SK-N-SH (cell line): Measurements from ENCODE around the gene EIF3B. TPM values are rescaled to one million over a fixed set of nuclear protein-coding genes. Genes with fewer than 3 reads are reported as not detected.

Experiments
- CTCF ChIA-PET: fragments of 300-600, 350-600 bp; formaldehyde crosslinking; extraction: SDS; loops from one replicate; lab custom pipeline; 2021; lab: Yijun Ruan, JAX
- POLR2A ChIA-PET: fragments of 350-600 bp; sonication (Branson Sonifier 250); formaldehyde crosslinking; extraction: SDS; loops from one replicate; lab custom pipeline; 2020; ENCODE audit warnings: antibody characterized with exemption, inconsistent platforms; lab: Yijun Ruan, JAX
- DNase-seq: peaks from one replicate; pipeline ENCODE4 v3.0.0; 2012
- H2AFZ ChIP-seq: fragments of 200-600 bp; sonication (generic); 2 replicates; pipeline ENCODE4 v1.8.1; 2016; ENCODE audit warnings: antibody characterized with exemption, mild to moderate bottlenecking, low read depth
- H3F3A ChIP-seq: fragments of 200-600 bp; sonication (generic); replicated peaks from 2 replicates; pipeline ENCODE3; 2016; ENCODE audit warnings: antibody characterized with exemption, mild to moderate bottlenecking; ENCODE audit not compliant: insufficient read depth
- H3K27ac ChIP-seq, 2 experiments: fragments of 200-500 bp in 1 of 2; fragments of 200-600 bp in 1 of 2; sonication (Bioruptor generic) in 1 of 2; sonication (generic), shearing (Covaris generic) in 1 of 2; 2 replicates each; pipeline versions ENCODE4 v1.5.1 to v1.6.1; 2014 to 2016; ENCODE audit warnings: low read depth in 2 of 2, inconsistent platforms in 1 of 2, low read length in 1 of 2, mild to moderate bottlenecking in 1 of 2, mixed read lengths in 1 of 2
- H3K27me3 ChIP-seq: fragments of 200-600 bp; sonication (generic), shearing (Covaris generic); 2 replicates; pipeline ENCODE4 v1.6.1; 2016; ENCODE audit warnings: mixed run types; ENCODE audit not compliant: insufficient read depth
- H3K36me3 ChIP-seq, 2 experiments: fragments of 200-500 bp in 1 of 2; fragments of 200-600 bp in 1 of 2; sonication (Bioruptor generic) in 1 of 2; sonication (generic) in 1 of 2; replicated peaks in 1 of 2; 2 replicates each; pipeline versions ENCODE3 to v1.5.1; 2014 to 2016; ENCODE audit warnings: low read length in 1 of 2, mild to moderate bottlenecking in 1 of 2; ENCODE audit not compliant: insufficient read depth in 2 of 2, control insufficient read depth in 1 of 2
- H3K4me1 ChIP-seq, 2 experiments: fragments of 200-500 bp in 1 of 2; fragments of 200-600 bp in 1 of 2; sonication (Bioruptor generic) in 1 of 2; sonication (generic), shearing (Covaris generic) in 1 of 2; 2 replicates each; pipeline versions ENCODE4 v1.5.1 to v1.6.1; 2014 to 2016; ENCODE audit warnings: low read depth in 1 of 2, low read length in 1 of 2, mixed run types in 1 of 2; ENCODE audit not compliant: insufficient read depth in 2 of 2, control insufficient read depth in 1 of 2
- H3K4me2 ChIP-seq: fragments of 200-600 bp; sonication (generic), shearing (Covaris generic); 2 replicates; pipeline ENCODE4 v1.6.1; 2017; ENCODE audit warnings: mixed run types
- H3K4me3 ChIP-seq, 2 experiments: fragments of 200-500 bp in 1 of 2; fragments of 200-600 bp in 1 of 2; sonication (Bioruptor generic) in 1 of 2; sonication (generic), shearing (Covaris generic) in 1 of 2; 2 replicates each; pipeline versions ENCODE4 v1.5.1 to v1.8.1; 2014 to 2016; ENCODE audit warnings: low read depth in 2 of 2, inconsistent platforms in 1 of 2, low read length in 1 of 2, mild to moderate bottlenecking in 1 of 2, mixed read lengths in 1 of 2, moderate library complexity in 1 of 2
- H3K79me2 ChIP-seq: fragments of 200-600 bp; sonication (generic); 2 replicates; pipeline ENCODE4 v1.8.1; 2017; ENCODE audit warnings: mild to moderate bottlenecking; ENCODE audit not compliant: insufficient read depth
- H3K9ac ChIP-seq: fragments of 200-600 bp; sonication (generic); 2 replicates; pipeline ENCODE4 v1.6.1; 2017; ENCODE audit warnings: mixed run types
- H3K9me2 ChIP-seq: fragments of 200-600 bp; sonication (generic); 2 replicates; pipeline ENCODE4 v1.6.1; 2017; ENCODE audit warnings: mixed run types
- H3K9me3 ChIP-seq: fragments of 200-600 bp; sonication (generic); 2 replicates; pipeline ENCODE4 v1.6.1; 2017; ENCODE audit warnings: mixed run types, mild to moderate bottlenecking, moderate library complexity
- H4K20me1 ChIP-seq: fragments of 200-600 bp; sonication (generic); 2 replicates; pipeline ENCODE4 v1.6.1; 2017; ENCODE audit warnings: mild to moderate bottlenecking, mixed run types; ENCODE audit not compliant: insufficient read depth
- CHD2 ChIP-seq: fragments of 150-350 bp; IDR thresholded peaks from 2 replicates; pipeline ENCODE4 v1.6.1; 2018; ENCODE audit warnings: low read length; ENCODE audit not compliant: partially characterized antibody
- ELF1 ChIP-seq: IDR thresholded peaks from 2 replicates; pipeline ENCODE4 v1.4.0; 2012
- IRF3 ChIP-seq: fragments of 150-350 bp; IDR thresholded peaks from 2 replicates; pipeline ENCODE4 v1.6.1; 2016; ENCODE audit warnings: mild to moderate bottlenecking, low read depth, low read length
- JUND ChIP-seq: IDR thresholded peaks from 2 replicates; pipeline ENCODE4 v1.4.0; 2012
- MAX ChIP-seq: IDR thresholded peaks from 2 replicates; pipeline ENCODE4 v1.4.0; 2012; ENCODE audit warnings: low read depth
- MXI1 ChIP-seq: IDR thresholded peaks from 2 replicates; pipeline ENCODE4 v1.6.1; 2012; ENCODE audit warnings: mild to moderate bottlenecking, low read depth, low read length, improper control_type of control experiment
- NRF1 ChIP-seq: IDR thresholded peaks from 2 replicates; pipeline ENCODE4 v1.6.1; 2012; ENCODE audit warnings: low read depth, mild to moderate bottlenecking, low read length
- POLR2AphosphoS5 ChIP-seq: IDR thresholded peaks from 2 replicates; pipeline ENCODE4 v1.6.1; 2012; ENCODE audit warnings: low read depth, low read length
- RCOR1 ChIP-seq: fragments of 150-350 bp; IDR thresholded peaks from 2 replicates; pipeline ENCODE4 v1.6.1; 2017; ENCODE audit warnings: antibody characterized with exemption, low read length
- RXRA ChIP-seq: IDR thresholded peaks from 2 replicates; pipeline ENCODE4 v1.4.0; 2012; ENCODE audit warnings: low read depth, mild to moderate bottlenecking, borderline replicate concordance
- SIN3A ChIP-seq: IDR thresholded peaks from 2 replicates; pipeline ENCODE4 v1.6.1; 2012; ENCODE audit warnings: low read depth, mild to moderate bottlenecking, low read length, moderate library complexity, borderline replicate concordance
- TAF1 ChIP-seq: IDR thresholded peaks from 2 replicates; pipeline ENCODE4 v1.6.1; 2012; ENCODE audit warnings: low read depth, mild to moderate bottlenecking, low read length, moderate library complexity, borderline replicate concordance
- ZBTB33 ChIP-seq: IDR thresholded peaks from 2 replicates; pipeline ENCODE4 v1.4.0; 2012; ENCODE audit warnings: low read depth, borderline replicate concordance
- WGBS: methylation state at CpG from one replicate; pipeline ENCODE4 v1.1.6; 2017; ENCODE audit warnings: low lambda C conversion rate; 5-methylcytosine and 5-hydroxymethylcytosine counted together
- polyA plus RNA-seq, 3 experiments: library from polyadenylated mRNA; depleted of rRNA; stranded (reverse); fragments of >200 nt; gene quantifications; 2 replicates each; pipeline ENCODE4 v1.2.3, GENCODE V29; 2012

Gene EIF3B
- polyA plus RNA-seq, 1 of the 3 experiments (the other 2 are of a cell fraction) = 151 TPM

GRCh38 chr7:2403014-2403717 lies 48.5 kb downstream of the EIF3B start, which contains the start of gene CHST12:
Gene CHST12, plus strand, starts transcription at chr7:2403611. Its CDS starts 29,029 bp downstream, at chr7:2432640.
- peaks cover 32% of the 10 kb centered on the region for H3F3A ChIP-seq
- peaks cover 39% of the 10 kb centered on the region for H3K79me2 ChIP-seq
- no peaks in the 10 kb centered on the region for H3K9me3 ChIP-seq
- TF ChIP-seq ELF1 = no peak
- TF ChIP-seq MAX = peak; percentile 95
- peak; percentile 98 for TF ChIP-seq CHD2
- peak; percentile 96 for TF ChIP-seq MXI1
- peak; percentile 95 for TF ChIP-seq RCOR1
- no peak for TF ChIP-seq RXRA
- TF ChIP-seq SIN3A = peak; percentile 69; the same call in 1 of the 2 replicates
- peak; percentile 86 for TF ChIP-seq POLR2AphosphoS5
- peak; percentile 80 for TF ChIP-seq TAF1
- no peak for TF ChIP-seq IRF3
- TF ChIP-seq NRF1 = peak; percentile 79
- peak; percentile 94 for TF ChIP-seq ZBTB33
- no peak for TF ChIP-seq JUND
- no peaks in the 10 kb centered on the region for H3K36me3 ChIP-seq
- peak within 1 kb of the TSS; percentile 71 for H3K9ac ChIP-seq
- peak within 1 kb of the TSS; percentile 26 to 65; a peak in 2 of 4 replicates for H3K27ac ChIP-seq
- peaks cover 10 to 30% of the 10 kb centered on the region in 2 experiments; a peak in 2 of 4 replicates for H3K4me1 ChIP-seq
- CTCF ChIA-PET = interaction anchor here (1.0 to 4.9 kb wide), 5 partner anchors 9 to 65 kb away, joined by 3 to 23 read pairs (median 5); no protein-coding TSS in a partner anchor
- peak; percentile 100 for DNase-seq
- H3K27me3 ChIP-seq = no peaks in the 10 kb centered on the region
- no peaks in the 10 kb centered on the region for H3K9me2 ChIP-seq
- H4K20me1 ChIP-seq = peaks cover 4% of the 10 kb centered on the region; the same call in 1 of the 2 replicates
- POLR2A ChIA-PET = interaction anchor here (1.0 to 1.4 kb wide), 2 partner anchors 20 to 49 kb away, joined by 5 to 6 read pairs; partner anchors contain the start of gene EIF3B
- WGBS = under 1% methylated on average over 31 of the region's 89 CpGs
- peak within 1 kb of the TSS; percentile 93 for H3K4me2 ChIP-seq
- peak within 1 kb of the TSS; percentile 75 for H2AFZ ChIP-seq
- H3K4me3 ChIP-seq = peak within 1 kb of the TSS; percentile 66 to 76
